ENCODE measurements around the gene ATP5MC3.
"Not testable (repeated sequence)": the region's sequence is repeated elsewhere in the genome, so short reads cannot be mapped to it uniquely, and the experiment has no call there.

ATP5MC3 gene
- 29.8 reads per million, percentile 56 among the genes with 10 or more reads in this experiment for total RNA-seq

DNA sequence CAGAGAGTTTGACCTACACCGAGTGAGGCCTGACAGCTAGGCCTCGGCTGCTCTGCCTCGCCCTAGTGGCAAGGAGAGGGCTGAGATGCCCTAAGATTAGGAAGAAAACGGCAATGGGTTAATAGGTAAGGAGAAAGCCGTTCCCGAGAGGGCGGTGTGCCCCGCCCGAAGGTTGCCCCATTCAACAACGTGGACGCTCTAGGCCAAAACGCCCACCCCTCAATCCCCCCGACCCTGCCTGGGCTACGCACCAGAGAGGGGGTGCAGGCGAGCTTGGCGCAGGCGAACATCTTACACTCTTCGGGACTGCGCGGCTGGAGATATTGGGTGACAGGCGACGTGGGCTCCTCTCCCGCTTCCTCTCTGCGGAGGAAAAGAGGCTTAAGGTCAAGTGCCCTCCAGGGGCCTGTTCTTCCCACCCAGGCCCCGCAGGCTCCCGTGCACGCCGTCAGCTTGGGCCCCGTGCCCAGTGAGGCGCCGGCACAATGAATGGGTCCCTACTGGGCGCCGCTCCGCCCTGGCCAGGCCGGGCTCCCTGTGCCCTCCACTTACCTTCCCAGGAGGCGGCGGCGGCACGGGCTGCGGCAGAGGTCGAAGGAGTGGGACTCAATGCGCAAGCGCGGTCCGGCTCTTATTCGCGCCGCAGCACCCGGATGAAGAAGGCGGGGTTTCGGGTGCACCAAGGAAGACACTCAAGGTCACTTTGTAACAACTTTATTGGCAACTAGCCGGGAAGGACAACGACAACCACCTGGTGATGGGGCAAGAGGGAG, at the start of gene ATP5MC3:
Gene ATP5MC3 (minus strand): TSS at position 607 of the 773 bp plus-strand sequence. CDS start 317 bp downstream, at position 290.
- peak; percentile 81 for DNase-seq

DNA sequence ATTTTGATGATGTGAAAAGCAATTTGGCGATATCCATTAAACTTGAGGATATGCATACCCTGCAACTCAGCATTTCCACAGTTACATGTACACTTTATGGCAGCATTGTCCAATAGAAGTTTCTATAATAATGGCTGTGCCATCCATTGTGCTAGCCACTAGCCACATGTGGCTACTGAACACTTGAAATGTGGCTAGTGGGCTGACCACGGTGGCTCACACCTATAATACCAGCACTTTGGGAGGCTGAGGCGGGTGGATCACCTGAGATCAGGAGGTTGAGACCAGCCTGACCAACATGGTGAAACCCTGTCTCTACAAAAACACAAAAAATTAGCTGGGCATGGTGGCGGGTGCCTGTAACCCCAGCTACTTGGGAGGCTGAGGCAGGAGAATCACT, 47.1 kb upstream of the ATP5MC3 start:
- not testable (repeated sequence) for DNase-seq

DNA sequence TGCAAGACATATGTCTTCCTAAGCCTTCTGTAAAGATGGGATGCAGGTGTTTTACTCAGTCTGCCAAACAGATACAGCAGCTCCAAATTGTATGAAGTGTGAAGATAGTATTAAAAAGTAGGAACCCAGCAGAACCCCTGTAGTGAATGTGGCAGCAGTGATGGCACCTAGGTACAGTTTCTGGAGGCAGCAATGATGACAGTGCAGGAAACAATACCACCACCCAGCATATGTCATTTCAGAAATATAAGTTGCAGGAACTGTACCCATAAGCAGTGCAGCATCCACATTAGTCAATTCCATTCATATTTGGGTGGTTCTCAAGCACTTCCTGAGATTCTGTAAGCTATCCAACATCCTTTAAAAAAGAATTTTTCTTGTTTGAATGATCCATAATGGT, 46.7 kb upstream of the ATP5MC3 start:
- no peak for DNase-seq

DNA sequence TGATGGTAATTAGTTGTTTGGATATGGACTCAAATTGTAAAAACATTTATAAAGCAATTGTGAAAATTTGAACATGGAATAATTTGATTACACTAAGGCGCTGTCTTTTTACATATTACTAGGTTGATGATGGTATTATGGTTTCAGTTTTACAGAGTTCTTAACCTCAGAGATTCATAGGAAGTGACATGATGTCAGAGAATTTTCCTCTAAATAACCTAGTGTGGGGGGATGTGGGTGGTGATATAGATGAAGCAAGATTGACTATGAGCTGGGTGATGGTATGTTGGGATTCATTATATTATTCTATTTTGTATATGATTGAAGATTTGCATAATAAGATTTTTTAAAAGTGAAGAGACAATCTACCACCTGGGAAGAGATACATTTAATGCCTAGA, 45.9 kb upstream of the ATP5MC3 start:
- DNase-seq = no peak

DNA sequence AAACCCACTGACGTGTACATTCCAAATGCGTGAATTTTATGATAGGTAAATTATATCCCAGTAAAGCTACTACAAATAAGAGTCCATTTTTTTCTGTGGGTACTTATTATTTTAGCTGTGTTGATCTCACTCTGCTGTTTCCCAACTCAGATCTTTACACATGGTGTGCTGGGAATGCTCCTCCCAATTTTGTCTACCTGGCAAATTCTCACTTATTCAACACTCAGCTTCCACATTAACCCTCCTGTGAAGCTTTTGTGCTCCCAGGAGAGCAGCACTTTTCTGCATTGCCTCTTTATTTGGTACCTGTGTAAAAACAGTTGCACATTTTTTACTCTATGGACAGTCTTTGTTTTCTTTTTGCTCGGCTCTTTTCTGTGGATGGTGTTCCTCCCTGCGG, 38.6 kb upstream of the ATP5MC3 start:
- DNase-seq = no peak

DNA sequence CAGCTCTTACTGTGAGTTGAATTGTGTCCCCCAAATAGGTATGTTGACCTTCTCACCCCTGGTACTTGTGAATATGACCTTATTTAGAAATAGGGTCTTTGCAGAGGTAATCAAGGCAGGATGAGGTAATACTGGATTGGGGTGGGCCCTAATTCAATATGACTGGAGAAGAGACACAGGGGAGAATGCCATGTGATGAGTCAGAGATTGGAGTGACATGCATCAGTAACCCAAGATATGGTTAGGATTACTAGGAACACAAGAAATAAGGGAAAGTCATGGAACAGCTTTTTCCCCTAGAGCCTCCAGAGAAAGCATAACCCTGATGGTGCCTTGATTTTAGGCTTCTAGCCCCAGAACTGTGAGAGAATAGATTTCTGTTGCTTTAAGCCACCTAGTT, 37.0 kb upstream of the ATP5MC3 start:
- no peak for DNase-seq

DNA sequence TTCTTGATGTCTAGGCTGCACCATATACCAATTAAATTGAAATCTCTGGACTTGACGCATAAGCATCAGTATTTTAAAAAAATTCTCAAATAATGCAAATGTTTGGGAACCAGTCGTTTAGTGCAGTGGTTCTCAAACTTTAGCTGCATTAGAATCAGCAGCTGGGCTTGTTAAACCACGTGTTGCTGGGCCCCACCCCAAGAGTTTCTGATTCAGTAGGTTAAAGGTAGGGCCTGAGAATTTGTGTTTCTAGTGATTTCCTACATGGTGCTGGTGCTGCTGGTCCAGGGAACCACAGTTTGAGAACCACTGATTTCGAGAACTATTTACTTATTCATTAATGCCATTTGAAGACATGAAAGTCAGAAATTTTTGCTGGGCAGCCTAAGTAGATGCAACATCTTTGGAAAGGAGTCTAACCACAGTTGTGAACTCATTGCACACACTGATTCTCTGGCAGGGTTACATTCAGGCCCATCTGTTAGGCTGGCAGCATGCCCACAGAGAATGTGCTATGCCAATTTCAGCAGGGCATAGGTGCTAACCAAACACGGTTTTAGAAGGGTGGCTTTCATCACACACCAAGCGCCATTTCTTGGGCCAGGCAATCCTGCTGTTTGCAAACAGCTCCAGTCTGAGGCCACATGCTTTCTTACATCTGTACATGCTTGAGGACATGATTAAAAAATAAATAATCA, 26.4 kb upstream of the ATP5MC3 start:
- no peak for DNase-seq

DNA sequence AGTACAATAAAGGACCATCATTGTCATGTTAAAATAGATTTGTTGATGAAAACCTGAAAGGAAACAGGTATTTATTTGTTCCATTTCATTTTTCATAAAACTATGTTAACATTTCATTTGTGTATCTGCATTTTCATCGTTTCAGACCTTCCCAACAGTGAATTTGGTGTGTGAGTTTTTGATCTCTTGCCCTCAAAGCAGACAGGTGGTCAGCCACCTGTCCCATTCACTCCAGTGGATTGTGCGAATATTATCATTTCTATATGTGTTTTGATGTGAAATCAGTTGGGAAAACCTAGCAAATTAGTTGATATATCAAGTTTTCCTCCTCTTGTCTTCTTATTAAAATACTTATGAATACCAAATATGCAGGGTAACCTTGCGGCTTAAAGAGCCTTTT, 25.4 kb upstream of the ATP5MC3 start:
- DNase-seq = no peak

DNA sequence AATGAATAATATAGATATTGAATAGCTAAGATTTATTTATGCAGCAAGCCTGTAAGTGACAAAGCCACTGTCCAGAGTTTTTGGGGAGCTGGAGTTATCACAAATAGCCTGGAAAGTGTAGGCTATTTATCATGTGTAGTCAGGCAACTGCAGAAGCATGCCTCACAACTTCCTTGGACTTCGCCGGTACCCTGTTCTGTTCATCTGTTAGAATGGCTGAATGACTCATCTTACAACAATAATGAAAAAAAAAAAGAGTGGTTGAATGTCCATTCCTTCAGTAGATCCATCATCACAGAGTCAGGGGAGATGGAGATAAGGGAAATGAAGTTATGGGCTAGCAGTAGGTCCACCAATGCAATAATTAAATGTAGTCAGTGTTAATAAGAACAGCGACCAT, 24.0 kb upstream of the ATP5MC3 start:
- DNase-seq = no peak

DNA sequence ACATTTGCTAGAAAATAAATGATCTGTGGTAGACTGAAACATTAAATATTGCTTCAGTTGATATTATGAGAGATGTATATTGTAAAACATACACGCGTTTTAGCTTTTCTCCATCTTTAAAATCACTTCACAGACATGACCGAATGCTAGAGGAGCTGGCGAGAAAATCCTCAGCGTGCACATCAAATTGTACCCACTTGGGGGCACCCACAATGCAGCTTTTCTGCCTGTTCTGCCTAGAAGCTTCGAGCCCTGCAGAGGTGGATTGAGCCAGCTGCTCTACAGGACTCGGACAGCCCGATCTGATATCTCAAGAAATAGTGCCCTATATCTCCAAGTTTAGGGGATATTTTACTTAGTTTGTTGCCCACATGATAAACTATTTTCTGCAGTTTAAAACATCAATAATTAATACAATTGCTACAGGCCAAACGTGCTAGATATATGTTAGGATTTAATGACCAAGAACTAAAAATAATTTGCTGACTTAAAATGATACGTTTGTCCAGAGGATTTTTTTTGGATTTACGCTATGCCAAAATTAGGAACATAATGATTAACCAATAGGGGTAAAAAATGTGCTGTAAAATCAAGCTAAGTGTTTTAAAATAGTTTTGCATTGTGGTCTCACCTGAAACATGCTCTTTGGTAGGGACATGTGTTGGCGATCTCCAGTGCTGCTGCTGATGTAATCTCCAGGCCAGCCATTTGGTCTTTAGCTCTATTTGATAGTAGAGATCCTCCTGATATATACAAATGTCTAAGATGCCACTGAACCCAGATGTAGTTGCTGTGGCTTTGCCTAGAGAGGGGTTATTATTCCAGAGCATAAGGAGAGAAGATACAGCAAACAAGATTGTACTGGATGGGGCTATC, 22.3 kb upstream of the ATP5MC3 start:
- DNase-seq = peak; percentile 22

DNA sequence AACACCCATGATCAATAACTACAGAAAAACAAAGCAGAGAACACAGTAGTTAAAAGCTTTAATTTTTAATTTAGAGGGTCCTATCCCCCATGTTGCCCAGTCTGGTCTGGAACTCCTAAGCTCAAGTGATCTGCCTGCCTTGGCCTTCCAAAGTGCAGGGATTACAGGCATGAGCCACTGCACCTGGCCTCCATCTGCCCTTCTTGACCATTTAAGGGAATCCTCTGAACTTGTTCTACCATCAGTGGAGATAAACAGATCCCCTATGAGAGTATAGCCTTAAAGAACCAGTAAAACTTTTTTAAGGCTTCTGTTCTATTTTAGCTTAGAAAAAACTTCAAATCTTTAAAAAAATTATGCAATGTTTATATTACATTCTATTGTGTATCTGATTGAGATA, 13.5 kb upstream of the ATP5MC3 start:
- no peak for DNase-seq

DNA sequence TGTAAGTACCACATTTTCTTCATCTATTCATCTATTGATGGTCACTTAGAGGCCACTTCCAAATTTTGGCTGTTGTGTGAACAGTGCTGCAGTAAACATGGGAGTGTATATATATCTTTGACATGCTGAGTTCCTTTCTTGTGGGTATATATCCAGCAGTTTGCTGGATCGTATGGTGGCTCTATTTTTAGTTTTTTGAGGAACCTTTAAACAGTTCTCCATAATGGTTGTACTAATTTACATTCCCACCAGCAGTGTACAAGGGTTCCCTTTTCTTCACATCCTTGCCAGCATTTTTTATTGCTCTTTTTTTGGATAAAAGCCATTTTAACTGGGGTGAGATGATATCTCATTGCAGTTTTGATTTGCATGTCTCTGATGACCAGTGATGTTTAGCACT, 7.3 kb upstream of the ATP5MC3 start:
- no peak for DNase-seq

DNA sequence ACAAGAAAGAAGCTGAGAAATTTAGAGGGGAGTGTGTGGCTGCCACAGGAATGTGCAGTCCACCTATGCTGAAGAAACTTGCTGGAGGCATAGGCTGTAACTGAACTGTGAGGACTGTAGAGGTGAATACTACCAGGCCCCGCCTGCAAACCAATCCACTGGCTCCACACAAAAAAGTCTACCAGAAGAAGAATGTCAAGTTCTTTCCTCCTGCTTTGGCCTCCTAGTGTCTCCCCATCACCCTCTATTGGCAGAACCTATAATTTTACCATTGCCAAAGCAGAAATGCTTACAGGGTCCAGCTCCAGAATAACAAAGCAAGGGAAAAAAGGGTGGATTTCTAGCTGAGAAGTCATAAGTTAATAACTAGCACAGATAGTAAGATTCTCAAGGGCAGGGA, 5.9 kb upstream of the ATP5MC3 start:
- DNase-seq = no peak

DNA sequence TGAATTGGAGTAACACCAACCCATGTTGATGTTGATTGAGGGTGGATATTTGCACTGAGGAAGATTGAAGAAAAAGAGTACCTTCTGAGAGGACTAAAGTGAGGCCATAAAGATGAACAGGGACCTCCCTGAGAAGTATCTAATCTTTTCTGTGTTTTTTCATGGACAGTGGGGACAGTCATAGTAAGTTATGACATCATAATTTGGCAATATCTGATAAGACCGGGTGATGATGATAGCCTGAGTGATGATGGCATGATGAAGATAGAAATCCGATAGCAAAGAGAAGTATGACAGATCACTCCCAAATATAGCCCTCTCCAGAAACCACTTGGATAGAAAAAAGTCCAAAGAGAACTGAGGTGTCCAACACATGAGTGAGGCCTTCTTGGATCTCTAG, 2.2 kb upstream of the ATP5MC3 start:
- no peak for DNase-seq

DNA sequence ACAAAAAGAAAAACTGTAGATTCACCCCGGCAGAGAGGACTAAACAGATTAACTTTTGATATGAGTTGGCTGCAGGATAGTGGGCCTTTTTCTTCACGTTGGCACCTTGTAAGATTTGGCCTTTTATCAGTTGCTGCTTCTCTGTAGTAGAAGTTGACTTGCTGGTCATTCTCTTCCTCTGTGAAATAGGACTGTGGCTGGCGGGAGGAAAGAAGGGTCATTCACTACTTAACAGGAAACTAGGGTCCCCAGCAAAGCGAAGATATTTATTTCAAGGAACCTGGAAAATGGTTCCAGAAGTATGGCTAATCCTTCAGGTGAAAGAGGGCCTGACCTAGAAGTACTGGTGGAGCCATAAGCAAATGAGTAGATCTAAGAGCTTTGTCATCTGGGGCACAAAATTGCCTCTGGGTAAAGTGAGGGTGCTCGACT, 383 bp upstream of the ATP5MC3 start:
- DNase-seq = no peak

DNA sequence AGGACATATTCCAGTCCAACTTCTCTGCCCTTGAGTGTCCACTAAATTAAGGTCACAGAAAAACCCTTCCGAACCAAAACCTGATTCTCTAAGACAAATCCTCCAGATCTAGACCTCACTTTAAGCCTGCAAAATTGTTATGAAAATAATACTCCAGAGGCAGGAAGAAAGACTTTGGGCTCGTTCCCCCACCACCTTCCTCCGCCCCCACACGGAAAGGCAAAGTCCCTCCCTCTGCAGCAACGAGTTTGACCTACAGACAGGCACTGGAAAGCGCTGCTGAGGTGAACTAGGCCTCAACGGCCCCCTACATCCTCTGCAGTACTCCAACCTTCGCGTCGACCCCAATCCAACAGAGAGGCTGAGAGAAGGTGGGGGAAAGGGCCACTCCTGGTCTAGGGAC, 808 bp downstream of the ATP5MC3 start:
- DNase-seq = peak; percentile 17

DNA sequence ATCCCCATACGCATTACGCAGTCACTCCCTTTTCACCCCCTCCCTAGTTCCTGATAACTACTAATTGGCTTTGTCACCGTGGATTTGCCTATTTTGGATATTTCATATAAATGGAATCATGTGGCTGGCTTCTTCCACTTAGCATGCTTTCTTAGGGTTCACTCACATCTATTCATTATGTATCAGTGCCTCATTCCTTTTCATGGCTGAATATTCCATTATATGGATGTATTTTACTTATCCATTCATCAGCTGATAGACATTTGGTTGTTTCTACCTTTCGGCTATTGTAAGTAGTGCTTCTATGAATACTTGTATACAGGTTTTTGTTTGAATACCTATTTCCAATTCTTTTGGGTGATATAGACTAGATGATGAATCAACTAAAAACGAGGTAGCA, 4.9 kb downstream of the ATP5MC3 start:
- DNase-seq = no peak

DNA sequence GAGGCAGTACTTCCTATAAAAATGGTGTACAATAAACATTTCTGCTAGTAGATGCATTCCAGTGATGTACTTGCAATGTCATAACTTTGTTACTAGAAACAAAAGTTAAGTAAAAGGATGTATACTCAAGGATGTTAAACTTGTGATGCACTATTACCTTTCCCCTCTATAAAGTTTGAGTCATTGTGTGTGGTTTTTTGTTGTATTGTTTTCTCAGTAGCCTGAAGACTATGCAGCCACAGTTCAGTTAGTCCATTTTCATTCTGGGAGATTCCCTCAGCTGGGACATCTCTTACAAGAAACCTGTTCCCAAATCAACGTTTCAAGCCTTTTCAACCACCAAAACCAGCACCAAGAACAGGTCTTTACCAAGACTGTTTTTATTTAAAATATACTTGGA, 5.6 kb downstream of the ATP5MC3 start:
- no peak for DNase-seq

DNA sequence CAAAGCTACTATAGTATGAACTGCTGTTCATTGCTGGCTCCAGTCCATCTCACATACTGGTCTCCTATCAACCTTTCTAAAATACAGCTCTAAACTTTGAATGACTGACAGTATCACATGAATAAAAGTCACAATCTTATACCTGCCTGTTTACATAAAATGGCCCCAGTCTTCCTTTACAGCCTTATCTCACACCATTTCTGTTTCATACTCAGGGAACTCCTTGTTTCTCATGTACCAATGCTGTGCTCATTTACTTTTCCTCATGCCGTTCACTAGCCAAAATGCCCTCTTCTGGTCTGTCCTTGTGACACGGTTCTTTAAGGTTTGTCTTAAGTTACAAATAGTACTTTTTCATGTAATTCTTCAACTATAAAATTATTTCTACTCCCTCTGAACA, 6.2 kb downstream of the ATP5MC3 start:
- DNase-seq = no peak

DNA sequence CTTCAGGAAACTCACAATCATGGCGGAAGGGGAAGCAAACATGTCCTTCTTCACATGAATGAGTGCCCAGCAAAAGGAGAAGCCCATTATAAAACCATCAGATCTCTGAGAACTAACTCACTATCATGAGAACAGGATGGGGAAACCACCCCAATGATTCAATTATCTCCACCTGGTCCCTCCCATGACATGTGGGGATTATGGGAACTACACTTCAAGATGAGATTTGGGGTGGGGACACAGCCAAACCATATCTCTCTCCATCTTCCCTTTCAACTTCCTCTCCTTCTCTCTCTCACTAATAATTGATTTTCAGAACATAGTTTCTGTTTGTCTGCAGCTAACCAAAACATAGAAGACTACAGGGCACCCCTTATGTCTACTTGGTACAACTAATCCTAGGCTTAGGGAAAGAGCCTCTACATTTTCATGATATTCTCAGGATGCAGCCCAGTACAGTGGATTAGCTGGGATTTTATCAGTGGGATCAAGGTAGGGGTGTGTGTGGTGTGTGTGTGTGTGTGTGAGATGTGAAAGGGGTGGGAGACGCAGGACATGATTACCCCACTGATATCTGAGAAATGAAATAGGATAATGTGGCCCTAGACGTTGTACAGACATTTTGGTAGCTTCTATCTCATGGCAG, 10.7 kb downstream of the ATP5MC3 start:
- DNase-seq = no peak

DNA sequence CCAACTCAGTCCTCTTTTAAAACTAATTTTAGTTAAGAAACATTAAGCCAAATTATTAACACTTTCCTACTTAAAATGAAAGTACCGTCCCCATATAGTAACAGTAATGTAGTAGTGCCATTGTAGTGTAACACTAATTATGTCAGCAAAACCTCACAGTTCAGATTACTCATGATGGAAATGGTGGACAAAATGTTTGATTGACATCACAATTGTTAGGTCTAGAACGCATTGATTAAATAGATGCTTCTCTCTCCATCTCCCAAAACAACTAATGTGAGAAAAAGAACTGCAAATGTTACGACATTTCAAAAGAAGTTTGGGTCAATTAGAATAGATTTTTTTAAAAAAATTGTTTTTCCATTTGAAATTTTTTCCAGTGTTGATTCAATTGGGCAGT, 12.3 kb downstream of the ATP5MC3 start:
- no peak for DNase-seq

DNA sequence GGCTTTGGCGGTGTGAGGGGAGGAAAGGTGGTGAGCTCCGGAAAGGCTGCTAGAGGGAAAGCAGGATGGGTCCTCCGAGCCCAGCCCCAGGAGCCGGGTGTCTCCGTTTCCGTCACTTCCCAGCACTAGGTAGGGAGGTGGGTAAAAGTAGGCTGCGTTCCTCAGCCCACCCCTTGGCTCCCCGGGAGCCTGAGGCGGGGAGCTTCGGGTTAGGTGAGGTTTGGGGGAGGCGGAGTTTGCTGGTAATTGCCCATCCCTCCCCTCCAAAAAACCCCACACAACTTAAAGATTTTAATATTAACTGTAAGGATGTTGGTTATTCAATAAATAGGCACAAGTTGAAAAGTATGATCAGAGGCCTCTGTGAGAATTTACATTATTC, 13.0 kb downstream of the ATP5MC3 start:
- DNase-seq = no peak
